HCEC 1CT (cell line): Measurements from ENCODE around the gene ENOSF1.

ENCODE experiments used
- DNase-seq: peaks from one replicate; pipeline ENCODE4 v3.0.0-alpha.2; 2017

Gene ENOSF1

DNA sequence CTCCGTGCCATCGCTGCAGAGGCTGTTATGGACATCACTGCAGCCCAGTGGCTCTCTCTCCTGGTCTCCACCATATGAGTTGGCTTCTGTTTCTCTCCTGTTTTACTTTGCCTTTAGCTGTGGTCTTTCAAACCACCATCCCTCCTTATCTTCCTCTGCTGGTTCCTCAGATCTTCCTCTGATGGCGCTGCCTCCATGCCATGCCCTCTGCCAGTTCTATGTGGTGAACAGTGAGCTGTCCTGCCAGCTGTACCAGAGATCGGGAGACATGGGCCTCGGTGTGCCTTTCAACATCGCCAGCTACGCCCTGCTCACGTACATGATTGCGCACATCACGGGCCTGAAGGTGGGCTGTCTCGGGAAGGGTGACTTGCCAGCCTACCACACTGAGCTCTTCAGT lies 41.9 kb downstream of the ENOSF1 start:
- no peak for DNase-seq

DNA sequence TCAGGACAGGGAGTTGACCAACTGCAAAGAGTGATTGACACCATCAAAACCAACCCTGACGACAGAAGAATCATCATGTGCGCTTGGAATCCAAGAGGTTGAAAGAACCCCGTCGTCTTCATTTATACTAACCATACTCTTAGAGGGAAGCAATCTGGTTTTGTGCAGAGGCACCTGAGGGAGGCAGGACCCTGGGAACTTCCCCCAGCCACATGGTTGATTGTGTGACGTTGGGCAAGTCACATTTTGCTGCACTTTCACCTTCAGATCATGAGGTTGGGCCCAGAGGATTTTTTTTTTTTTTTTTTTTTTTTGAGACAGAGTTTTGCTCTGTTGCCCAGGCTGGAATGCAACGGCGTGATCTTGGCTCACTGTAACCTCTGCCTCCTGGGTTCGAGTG lies 43.4 kb downstream of the ENOSF1 start:
- no peak for DNase-seq

DNA sequence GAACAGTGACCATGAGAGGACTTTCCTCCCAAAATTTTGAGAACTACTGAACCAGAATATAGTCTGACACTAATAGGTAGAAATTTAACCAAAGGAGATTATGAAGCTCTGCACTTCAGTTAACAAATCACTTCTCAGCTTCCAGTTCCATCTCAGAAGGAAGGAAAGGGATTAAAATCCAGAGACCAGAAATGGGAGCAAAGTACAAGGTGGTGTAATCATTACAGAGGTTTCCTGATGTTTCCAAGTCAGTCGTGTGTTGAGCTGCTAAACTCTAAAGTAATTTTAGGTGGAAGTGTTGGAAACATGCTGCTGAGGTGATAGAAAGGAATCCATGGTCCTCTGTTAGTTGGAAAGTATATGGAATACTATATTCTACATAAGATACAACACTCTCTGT lies 44.2 kb downstream of the ENOSF1 start:
- DNase-seq, result no peak

DNA sequence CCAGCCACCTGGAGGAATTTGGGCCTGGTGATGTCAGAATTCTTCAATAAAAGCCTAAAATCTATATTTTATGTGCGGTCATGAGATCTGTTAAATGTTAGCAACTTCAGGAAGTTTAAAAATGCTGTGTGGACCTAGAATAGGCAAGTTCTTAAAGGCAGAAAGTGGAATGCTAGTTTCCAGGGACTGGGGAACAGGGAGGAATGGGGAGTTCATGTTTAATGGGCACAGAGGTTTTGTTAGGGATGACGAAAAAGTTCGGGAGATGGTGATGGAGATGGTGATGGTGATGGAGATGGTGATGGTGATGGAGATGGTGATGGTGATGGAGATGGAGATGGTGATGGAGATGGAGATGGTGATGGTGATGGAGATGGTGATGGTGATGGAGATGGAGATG lies 45.8 kb downstream of the ENOSF1 start:
- no peak for DNase-seq

DNA sequence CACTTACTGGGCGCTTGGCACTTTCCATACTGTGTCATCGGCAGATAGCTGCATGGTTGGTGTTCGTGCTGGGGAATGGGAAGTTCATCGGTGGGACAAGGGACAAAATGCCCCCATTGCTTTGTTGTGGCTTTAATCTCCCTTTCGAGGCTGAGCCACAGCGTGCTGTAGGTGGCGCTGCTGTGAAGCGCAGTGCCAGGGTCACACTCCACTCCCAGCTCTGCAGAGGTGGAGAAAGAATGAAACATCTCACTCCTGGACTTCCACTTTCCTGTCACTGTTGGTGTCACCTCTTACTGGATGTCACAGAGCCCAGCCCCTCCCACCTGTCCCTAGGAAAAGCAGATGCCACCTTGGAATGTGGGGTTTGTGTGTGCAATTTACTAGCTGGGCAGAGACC lies 46.3 kb downstream of the ENOSF1 start:
- no peak for DNase-seq

DNA sequence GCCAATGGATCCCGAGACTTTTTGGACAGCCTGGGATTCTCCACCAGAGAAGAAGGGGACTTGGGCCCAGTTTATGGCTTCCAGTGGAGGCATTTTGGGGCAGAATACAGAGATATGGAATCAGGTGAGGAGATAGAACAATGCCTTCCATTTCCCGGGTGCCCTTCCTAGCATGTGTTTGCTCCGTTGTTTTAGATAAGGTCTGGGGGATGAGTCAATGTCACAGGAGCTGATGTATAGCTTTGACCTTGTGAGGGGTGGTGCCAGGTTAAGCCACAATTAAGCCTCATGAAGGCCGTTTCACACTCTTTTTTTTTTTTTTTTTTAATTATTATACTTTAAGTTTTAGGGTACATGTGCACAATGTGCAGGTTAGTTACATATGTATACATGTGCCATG lies 50.2 kb downstream of the ENOSF1 start:
- DNase-seq, result no peak

DNA sequence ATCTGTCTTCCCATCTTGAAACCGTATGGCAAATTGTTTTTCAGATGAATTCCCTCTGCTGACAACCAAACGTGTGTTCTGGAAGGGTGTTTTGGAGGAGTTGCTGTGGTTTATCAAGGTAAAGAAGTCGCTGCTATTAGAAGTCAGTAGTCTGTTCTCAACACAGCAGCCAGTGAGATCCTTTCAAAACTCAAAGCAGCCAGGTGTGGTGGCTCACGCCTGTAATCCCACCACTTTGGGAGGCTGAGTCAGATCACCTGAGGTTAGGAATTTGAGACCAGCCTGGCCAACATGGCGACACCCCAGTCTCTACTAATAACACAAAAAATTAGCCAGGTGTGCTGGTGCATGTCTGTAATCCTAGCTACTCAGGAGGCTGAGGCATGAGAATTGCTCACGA lies 52.8 kb downstream of the ENOSF1 start:
- no peak for DNase-seq

DNA sequence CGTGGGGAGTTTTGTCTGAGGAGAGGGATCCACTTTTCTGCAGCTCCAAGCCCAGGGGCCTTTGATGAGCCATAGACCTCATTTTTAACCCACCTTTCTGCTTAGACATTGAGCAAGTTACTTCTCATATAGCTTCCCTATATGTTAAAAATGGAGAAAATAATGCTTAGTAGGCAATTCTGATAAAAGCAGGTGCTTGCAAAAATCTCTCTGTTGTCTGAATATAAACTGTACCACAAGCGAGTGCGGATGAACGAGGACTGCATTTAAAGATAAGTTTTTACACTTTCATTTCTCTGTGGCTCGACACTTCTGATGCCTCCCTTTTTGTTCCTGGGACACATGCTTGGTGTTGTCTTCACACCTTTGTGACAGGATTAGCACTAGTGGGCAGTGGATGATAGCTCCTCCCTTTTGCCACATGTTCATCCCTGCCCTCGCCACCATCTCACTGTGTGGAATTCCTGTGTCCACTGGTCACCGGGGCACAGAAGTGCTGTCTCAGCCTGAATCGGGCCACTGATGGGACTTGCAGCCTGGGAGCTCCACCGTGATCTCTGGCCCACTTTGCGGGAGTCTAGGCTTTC lies 53.4 kb downstream of the ENOSF1 start:
- DNase-seq, result no peak

DNA sequence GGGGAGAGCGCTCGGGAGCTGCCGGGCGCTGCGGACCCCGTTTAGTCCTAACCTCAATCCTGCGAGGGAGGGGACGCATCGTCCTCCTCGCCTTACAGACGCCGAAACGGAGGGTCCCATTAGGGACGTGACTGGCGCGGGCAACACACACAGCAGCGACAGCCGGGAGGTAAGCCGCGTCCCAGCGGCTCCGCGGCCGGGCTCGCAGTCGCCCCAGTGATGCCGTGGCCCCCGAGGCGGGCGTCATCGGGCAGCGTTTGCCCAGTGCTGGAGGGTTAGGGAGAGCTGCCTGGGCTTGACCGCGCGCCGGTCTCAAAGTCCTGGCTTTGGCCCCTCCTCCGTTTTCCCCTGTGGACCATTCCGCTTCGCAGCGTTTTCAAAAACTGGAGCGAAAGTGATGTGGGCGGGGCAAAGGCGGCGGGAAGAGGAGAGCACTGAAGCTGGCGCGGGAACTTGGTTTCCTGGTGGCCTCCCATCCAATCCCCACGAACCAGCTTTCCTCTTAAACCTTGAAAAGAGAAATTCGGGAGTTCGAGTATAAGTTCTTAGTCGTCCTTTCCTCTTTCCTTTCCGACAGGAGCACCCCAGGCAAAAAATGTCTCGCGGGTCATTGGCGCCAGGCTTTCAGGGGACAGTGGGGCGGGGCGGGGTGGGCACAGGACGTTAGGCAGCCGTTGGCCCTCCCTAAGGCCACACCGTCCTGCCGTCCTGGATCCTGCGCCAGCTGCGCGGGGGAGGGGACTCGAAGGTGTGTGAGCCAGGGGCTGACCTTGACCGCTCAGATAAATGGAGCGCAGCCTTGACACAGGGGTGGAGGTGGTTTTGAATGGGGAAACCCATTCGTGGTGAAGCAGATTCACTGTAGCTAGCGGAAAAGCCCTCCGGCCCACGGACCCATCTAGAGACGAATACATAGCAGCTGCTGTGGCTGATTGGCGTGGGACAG lies 54.2 kb downstream of the ENOSF1 start:
- DNase-seq, result peak; percentile 87

DNA sequence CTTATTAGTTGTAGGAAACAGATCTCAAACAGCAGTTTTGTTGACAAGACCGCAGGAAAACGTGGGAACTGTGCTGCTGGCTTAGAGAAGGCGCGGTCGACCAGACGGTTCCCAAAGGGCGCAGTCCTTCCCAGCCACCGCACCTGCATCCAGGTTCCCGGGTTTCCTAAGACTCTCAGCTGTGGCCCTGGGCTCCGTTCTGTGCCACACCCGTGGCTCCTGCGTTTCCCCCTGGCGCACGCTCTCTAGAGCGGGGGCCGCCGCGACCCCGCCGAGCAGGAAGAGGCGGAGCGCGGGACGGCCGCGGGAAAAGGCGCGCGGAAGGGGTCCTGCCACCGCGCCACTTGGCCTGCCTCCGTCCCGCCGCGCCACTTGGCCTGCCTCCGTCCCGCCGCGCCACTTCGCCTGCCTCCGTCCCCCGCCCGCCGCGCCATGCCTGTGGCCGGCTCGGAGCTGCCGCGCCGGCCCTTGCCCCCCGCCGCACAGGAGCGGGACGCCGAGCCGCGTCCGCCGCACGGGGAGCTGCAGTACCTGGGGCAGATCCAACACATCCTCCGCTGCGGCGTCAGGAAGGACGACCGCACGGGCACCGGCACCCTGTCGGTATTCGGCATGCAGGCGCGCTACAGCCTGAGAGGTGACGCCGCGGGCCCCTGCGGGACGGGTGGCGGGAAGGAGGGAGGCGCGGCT lies 55.0 kb downstream of the ENOSF1 start, which contains the start of gene TYMS:
Gene TYMS, plus strand, starts transcription at position 343 of the 690 bp plus-strand sequence. Its CDS starts 90 bp downstream, at position 433.
- DNase-seq, result peak; percentile 50

DNA sequence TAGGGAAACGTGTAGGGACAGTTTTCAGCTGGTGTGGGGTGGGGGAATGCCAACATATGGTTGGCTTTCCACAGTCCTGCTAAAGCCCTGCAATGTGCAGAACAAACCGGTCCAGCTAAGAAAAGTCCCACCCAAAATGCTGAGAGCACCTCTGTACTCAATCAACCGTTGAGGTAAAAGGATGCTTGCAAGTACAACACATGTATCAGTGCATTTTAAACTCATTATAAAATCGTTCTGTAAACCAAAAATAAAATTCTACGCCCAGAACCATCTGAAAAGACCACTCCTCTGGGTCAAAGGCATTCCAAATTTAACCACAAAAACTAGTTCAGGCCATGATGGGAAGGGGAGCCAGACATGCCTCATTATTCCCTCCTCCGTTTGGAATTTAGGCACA lies 57.0 kb downstream of the ENOSF1 start:
- DNase-seq, result no peak

DNA sequence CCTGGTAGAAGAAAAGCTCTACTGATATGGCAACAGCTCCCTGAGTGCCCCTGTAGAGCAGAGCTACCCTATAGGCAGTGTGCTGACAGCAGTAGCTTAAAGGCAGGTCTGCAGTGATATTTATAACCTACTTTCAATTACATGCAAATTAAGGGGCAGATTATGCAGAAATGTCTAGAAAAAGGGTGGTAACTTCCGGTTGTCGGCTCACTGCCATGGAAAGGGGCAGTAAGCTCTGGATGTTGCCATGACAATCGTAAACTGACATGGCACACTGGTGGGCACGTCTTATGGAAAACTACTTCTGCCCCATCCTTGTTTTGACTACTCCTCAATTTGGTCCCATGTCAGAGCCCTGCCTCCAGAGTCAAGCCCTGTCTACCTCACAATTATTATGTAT lies 57.8 kb downstream of the ENOSF1 start:
- no peak for DNase-seq

DNA sequence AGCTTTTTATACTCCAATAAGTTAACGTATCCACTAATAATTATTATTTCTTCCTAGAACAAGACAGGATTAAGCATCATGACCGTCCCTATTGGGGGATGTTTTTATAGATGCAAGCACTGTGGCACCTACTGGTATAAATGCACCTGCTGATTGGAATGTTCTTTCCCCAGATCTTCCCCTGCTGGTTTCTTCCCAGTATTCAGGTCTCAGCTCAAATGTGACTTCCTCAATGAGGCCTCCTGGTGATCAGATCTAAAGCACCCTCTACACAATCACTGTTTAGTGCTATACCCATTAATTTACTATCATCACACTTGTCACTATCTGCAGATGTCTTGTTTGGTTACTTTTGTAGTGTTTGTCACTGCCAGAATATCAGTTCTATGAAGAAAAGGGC lies 58.9 kb downstream of the ENOSF1 start:
- no peak for DNase-seq

DNA sequence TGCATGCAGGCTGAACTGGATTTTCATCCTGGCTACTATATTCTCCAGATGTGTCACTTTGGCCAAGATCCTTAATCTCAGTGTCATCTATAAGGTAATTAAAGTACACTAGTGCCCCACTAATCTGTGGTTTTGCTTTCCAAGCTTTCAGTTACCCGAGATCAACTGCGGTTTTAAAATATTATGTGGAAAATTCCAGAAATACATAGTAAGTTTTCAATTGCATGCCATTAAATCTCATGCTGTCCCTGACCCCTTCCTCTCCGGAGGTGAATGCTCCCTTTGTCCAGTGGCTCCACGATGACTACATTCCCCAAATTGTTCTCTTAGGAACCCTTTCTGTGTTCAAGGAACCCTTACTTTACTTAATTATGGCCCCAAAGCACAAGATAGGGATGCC lies 60.3 kb downstream of the ENOSF1 start:
- DNase-seq, result no peak

DNA sequence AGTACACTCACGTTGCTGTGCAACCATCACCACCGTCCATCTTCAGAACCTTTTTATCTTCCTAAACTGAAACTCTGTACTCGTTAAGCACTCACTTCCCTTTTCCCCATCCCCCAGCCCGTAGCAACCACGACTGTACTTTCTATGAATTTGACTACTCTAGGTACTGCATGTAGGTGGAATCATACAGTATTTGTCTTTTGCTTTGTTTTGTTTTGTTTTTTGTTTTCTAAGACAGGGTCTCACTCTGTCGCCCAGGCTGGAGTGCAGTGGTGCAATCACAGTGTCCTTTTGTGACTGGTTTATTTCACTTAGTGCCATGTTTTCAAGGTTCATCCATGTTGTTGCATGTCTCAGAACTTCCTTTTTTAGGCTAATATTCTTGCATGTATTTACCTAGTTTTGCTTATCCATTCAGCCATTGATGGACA lies 62.0 kb downstream of the ENOSF1 start:
- DNase-seq, result no peak

DNA sequence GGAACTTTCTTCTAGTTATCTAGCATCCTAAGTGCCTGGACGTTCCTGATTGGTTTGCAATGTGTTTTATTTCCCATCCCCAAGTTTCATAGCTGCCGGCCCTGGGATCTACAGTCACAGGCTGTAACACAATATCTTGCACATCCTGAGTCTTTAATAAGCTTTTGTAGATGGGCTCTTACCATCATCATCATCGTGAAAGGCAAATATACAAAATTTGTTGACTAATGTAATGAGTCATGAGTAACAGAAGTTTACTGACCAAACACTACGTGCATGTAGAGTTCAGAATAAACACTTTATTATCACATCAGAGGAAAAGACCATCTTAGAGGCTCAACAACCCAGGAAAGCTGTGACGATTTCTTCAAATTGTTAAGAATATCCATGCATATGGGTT lies 63.1 kb downstream of the ENOSF1 start:
- DNase-seq, result peak; percentile 40

DNA sequence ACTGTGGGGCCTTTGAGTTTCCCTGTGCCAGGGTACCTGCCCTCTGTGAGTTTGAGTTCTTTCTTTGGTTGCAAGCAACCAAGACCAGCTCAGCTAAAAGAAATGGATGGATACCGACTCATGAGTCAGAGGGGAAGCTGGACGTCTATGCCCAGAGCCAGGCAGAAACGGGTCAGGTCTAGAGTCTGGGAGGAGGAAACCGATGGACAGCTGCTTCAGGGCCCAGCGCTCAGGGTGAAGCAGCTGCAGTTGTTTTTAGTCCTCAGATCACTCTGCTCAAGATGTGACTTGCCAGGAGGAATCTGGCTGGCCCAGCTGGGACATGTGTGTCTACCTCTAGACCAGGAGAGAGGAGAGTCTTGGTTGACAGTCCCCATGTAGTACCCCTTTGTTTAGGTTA lies 65.1 kb downstream of the ENOSF1 start:
- DNase-seq, result no peak

DNA sequence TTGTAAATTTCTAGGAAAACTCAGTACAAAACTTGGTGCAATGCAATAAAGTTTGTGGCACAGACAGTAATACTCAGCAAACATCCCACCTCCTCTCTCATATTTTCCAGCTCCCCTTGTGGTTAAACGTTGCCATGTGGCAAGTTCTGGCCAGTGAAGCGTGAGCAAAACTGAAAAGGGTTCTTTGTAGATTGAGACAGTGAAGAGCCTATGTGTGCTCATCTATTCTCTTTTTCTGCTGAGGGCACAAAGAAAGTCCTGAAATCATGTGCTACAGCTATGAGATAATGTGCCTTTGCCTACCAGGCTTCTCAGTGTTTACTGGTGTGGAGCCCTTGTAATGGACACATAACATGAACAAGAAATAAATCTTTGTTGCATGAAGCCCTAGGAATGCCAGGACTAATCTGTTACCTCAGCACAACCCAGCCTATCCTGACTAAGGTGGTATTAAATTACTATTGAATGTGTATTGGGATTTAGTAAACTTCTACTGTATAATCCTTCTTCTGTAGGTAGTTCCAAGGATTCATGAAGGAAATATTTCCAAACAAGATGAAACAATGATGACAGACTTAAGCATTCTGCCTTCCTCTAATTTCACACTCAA lies 67.9 kb downstream of the ENOSF1 start:
- DNase-seq, result no peak

DNA sequence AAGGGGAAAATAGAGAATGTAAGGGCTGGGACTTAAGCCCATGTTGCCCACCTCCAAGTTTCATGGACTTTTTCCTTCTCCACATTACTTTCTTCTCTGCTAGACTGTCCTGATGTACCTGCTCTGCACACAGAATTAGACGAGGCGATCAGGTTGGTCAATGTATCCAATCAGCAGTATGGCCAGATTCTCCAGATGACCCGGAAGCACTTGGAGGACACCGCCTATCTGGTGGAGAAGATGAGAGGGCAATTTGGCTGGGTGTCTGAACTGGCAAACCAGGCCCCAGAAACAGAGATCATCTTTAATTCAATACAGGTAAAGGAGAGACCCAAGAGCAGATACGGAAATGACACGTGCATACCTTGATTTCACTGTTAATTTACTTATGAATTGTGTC lies 71.2 kb downstream of the ENOSF1 start:
- no peak for DNase-seq

DNA sequence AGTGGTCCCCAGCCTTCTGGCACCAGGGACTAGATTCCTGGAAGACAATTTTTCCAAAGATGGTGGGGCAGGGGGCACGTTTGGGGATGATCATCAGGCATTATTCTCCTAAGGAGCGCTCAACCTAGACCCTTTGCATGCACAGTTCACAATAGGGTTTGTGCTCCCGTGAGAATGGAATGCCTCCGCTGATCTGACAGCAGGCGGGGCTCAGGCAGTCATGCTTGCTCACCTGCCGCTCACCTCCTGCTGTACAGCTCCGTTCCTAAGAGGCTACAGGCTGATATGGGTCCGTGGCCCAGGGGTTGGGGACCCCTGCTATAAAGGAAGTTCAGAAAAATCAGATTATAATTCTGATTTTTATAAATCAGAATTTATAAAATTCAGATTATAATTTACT lies 77.3 kb downstream of the ENOSF1 start:
- DNase-seq, result no peak

DNA sequence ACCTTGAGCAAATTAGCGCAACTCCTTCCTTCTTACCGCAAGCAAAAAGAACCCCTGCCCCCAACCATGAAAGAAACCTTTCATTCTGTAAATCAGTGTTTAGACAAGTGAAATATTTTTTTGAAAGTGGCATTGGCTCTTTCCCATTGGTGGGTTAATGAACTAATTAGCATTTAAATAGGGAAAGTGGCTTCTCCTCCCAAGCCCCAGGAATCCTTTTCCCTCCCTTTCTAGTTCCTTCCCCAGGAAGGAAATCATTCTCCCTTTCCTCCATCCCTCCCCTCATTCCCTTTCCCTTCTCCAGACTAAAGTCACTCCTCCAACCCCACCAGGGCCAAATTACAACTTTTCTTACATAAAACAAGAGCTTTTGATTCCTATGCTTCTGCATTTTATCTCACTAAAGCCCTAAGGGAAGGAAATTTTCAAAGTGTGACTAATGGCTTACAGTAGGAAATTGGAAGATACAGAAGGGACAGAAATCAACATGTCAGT lies 77.8 kb downstream of the ENOSF1 start:
- DNase-seq, result no peak

DNA sequence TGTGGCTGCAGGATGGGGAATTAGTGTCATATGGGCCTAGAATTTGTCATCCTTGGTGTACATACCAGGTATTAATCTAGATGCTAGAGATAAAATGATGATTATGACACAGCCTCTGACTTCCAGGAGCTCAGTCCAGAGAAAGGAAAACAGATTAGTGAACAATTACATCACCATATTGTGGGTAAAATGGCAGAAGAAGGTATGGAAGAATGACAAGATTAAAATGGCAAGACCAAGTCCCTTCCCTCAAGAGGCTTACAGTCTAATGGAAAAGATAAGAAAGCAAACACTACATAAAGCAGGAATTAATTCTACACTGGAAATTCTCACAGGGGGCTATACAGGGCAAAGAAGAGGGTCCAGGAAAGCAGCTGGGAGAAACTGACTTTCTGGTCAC lies 80.9 kb downstream of the ENOSF1 start:
- DNase-seq, result no peak
